ENCODE results near the gene NCLN.

GRCh38 chr19:3138268-3138667, 47.5 kb upstream of the NCLN start:
- TF ChIP-seq POLR2A (IDR thresholded peaks at IDR 0.05): no peak
- TF ChIP-seq CTCF (IDR thresholded peaks at IDR 0.05): no peak
- no peak for TF ChIP-seq POLR2AphosphoS5 (IDR thresholded peaks at IDR 0.05; ENCODE audit: insufficient read depth in 1 of 2, low read depth in 1 of 2)

All from vagina (tissue), 2 donors.